ENCODE results near the gene HNRNPLL.

HNRNPLL gene

DNA sequence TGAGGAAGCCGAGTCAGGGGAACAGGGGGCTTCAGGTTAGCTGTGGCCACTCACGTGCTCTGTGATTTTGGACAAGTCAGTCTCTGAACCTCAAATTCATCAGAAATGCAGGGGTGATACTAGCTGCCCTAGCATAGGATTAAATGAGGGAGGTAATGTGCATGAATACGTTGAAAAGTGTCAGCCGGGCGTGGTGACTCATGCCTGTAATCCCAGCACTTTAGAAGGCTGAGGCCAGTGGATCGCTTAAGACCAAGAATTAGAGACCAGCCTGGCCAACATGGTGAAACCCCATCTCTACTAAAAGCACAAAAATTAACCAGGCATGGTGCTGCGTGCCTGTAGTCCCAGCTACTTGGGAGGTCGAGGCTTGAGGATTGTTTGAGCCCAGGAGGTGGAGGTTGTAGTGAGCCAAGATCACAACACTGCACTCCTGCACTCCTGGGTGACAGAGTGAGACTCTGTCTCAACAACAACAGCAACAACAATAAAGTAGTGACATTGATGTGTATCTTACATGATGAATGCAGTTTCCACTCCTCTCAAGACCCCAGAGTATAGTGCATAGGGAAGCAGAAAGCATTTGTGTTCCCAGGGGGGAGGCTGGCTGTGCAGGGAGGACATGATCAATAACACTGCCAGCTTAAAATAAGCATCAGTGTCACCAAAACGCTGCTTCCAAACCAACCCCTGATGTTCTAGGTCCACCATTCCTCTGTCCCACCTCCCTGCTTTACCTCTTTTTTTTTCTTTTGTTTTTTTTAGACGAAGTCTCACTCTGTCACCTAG lies 68.8 kb downstream of the HNRNPLL start:
- no peak for DNase-seq (ENCODE audit: extremely low read depth in 1 of 2, low read depth in 1 of 2)

DNA sequence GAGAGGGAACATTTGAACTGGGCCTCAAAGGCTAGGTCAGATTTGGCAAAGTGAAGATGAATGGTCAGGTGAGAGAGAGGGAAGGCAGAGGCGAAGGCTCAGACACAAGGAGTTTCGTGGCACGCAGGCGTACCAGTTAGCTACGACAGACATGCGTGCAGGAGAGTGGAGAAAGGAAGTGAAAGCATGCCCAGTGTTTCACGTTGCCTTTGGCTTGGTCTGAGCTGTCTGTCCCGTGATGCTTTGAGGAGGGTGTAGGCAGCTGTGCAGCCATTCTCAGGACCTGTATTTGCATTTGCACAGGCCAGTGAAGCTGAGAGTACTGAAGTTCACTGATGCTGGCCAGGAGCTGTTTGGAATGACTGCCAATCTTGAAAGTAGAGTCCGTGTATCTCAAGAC lies 69.5 kb downstream of the HNRNPLL start:
- DNase-seq (ENCODE audit: extremely low read depth in 1 of 2, low read depth in 1 of 2): no peak

DNA sequence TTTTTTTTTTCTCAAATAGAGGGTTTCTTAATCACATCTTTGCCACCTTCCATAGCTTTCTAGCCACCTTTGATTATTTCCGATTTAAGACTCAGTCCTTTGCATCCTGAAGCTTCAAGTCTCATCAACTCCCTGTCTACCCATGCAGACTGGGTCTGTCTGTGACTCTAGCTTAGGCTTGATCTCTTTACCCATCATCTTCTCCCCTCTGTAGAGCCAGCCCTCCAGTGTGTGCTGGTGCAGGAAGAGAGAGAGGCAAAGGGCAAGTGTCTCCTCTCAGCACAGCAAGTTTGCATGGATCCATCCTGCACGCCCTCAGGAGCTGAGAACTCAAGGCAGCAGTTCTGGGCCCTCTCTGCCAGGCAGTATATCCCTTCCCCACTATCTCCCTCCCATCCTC lies 70.4 kb downstream of the HNRNPLL start:
- DNase-seq (ENCODE audit: extremely low read depth in 1 of 2, low read depth in 1 of 2): no peak

DNA sequence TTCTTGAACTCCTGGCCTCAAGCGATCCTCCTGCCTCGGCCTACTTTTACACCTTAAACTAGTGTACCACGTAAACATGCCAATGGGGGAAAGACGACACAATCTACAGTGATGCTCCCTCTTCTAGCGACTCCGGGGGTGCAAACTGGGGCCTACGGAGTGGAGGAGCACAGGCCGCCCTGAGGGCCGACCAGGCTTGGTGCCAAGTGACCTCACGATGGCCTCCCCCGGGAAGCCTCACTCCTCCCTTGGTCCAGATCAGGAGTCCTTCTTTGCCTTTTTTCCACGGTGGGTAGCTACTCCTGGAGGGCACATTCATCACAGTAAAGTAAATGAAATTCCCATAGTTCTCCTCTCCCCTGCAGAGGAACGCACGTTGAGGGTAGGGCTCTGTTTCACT lies 73.5 kb downstream of the HNRNPLL start:
- DNase-seq (ENCODE audit: extremely low read depth in 1 of 2, low read depth in 1 of 2): no peak

DNA sequence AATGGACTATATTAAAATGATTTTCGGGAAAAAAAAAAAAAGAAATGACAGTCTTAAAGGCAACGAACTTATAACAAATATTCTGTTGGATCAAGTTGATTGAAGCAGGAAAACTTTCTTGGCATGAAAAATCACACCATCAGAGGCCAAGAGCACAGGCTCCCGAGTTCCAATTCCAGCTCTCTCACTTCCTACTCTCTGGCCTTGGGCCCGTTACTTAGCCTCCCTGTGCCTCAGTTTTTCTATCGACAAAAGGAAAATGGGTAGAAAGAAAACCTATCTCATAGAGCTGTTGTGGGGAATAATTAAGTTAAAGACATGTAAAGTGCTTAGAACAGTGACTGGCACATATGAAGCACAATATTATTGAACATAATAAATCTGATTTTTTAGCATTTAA lies 74.2 kb downstream of the HNRNPLL start:
- no peak for DNase-seq (ENCODE audit: extremely low read depth in 1 of 2, low read depth in 1 of 2)

DNA sequence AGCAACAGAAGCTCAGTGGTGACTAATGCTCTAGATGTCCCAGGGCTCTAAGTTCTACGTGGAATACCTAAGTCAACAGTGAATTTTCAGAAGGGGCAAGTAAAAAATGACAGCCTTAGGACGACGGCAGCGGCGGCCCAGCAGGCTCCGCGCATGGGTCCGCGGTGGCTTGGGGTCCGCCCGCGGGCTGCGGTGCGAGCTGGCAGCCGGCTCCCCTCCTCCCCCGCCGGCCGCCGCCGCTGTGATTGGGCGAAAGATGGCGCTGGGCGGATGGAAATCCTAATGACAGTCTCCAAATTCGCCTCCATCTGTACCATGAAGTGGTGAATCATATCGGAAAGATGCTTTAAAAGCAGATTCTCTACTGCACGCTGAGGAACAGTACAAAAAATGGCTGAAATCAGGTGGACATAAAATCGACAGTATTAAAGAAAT lies 74.7 kb downstream of the HNRNPLL start:
- peak; percentile 40 to 51 for DNase-seq (ENCODE audit: extremely low read depth in 1 of 2, low read depth in 1 of 2)

DNA sequence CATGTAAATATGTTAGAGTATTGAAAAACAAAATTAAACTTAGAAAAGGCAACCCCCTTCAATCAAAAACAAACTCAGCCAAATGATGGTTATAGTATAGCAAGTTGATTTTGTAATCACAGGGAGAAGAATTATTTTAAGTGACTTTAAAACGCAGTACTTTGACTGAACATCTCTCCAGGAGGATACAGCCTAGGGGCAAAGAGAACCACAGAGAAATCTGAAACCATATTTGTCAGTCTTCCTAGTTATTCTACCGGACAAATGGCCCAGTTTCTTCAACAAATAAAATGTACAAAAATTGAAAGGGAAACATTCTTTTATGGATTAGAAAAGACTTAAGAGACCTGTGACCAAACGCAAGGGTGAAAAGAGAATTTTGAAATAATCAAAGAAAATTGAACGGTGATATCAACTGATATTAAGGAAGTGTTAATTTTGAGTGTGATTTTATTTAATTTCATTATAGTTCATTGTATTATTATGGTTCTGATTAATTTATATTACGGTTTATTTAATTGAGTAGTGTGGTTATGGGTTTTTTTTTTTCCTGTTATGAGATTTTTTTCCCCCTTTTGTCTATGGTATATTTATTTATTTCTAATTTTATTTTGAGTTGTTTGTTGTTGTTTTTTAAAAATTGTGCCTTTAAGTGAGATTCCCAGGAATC lies 75.3 kb downstream of the HNRNPLL start:
- no peak for DNase-seq (ENCODE audit: extremely low read depth in 1 of 2, low read depth in 1 of 2)

DNA sequence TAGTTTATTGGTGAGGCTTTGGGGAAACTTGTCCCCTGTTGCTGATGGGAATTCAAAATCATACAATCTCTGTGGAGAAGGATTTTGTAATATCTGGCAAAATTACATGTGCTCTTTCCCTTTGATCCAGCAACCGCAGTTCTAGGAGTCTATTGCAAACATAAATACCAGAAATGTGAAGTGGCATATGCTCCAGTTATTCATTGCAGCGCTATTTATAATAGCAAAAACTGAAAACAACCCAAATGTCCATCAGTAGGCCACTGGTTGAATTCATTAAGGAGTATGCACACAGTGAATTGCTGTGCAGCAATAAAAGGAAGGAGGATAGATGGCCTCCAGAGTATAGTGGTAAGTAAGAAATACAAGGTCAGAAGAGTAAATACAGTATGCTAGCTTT lies 76.5 kb downstream of the HNRNPLL start:
- no peak for DNase-seq (ENCODE audit: extremely low read depth in 1 of 2, low read depth in 1 of 2)

DNA sequence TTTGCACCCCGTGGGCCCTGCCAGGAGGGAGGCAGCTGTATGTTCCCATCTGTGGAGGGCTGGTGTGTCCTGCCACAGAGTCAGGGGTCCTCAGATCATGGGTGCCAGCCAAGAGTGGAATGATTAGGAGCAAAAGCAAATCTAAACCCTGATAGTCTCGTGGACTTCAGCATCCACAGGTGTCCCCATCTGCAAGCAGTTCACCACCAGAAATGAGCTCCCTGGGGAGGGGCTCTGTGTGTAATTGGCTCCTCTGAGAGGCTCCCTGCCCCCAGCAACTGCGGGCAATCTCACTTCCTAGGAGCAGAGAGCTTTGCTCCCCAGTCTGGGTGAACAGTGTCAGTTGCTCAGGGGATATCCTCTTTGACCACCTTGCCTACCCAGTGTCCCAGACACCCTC lies 78.1 kb downstream of the HNRNPLL start:
- DNase-seq (ENCODE audit: extremely low read depth in 1 of 2, low read depth in 1 of 2): no peak

DNA sequence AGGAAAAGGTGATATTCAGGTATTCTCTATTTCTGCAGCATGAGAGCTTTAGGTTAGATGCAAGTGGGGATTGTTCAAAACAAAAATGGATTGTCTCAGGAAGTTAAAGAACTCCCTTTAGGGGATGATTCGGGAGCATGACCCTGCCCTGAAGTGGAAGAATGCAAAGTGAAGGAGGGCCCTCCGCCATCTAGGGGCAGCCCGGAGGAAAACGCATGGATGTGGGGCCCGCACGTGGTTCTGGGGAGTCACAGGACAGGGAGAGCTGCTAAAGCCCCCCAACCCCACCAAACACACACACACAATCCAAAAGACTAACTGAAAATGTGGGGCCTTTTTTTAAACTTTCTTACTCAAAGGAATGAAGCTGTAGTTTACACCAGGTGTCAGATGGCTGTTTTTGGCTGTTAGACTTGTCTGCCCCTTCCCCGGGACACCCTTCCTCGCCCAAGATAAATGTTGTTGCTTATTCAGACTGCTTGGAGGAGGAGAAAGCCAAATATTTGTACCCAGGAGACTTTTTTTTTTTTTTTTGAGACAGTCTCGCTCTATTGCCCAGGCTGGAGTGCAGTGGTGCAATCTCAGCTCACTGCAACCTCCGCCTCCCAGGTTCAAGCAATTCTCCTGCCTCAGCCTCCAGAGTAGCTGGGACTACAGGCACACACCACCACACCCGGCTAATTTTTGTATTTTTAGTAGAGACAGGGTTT lies 78.8 kb downstream of the HNRNPLL start:
- DNase-seq (ENCODE audit: extremely low read depth in 1 of 2, low read depth in 1 of 2): no peak

DNA sequence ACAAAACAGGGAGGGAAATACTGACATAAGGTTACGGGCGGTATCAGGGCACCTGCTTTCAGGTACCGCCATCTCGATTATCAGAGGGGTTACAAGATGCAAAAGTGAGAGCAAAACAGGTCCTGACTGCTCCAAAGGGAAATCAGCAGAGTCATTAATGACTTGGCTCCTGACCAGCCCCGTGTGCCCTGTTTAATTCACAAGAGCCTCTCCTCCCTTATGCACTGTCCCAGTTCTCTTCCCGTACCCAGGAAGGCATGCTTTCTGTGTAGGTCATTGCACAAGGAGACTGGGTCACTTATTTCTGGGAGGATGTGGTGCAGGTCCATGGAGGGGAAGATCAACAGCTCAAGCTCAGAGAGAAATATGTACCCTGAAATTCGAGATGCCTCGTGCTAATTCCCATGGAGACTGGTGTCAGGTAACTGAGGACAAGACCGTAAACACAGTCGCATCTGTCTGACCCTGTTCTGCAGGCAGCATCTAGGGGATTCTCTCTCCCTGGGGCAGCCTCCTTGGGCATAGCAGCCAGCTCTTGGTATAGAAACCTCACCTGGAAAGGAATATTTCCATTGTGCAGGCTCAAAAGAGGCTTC lies 79.9 kb downstream of the HNRNPLL start:
- no peak for DNase-seq (ENCODE audit: extremely low read depth in 1 of 2, low read depth in 1 of 2)

DNA sequence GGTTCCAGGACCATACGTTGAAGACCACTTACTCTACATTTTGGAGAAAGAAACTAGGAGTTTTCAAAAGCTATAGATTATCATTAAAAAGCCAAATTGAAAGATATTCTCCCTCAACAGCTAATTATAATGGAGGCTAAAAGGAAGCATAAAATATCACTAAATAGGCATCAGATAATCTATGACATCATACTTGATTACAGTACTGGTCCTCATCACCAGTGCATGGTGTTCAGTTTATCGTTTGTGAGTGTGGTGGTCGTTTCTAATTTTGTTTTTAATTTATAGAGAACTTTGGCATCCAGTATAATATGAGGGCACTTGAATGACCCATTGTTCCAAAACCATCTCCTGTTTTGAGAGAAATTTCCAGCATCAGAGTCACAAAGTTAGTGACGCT lies 80.9 kb downstream of the HNRNPLL start:
- DNase-seq (ENCODE audit: extremely low read depth in 1 of 2, low read depth in 1 of 2): no peak

DNA sequence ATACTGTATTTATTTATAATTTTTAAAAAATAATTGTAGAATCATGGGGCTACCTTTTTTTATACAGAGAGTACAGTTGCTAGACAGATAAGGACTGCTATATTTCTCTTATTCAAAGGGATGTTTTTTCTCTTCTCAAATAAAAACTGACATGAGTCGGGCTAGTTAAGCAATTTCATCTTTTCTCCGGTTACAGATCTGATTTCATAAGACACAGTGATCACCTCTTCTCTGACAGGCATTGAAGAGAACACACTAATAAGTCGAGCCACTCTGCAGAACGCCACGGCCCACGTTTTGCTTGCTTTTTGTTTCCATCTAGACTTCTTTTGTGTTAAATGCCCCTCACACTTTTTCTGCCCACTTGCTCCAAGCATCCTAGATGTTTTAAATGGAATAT lies 85.4 kb downstream of the HNRNPLL start:
- DNase-seq (ENCODE audit: extremely low read depth in 1 of 2, low read depth in 1 of 2): no peak

DNA sequence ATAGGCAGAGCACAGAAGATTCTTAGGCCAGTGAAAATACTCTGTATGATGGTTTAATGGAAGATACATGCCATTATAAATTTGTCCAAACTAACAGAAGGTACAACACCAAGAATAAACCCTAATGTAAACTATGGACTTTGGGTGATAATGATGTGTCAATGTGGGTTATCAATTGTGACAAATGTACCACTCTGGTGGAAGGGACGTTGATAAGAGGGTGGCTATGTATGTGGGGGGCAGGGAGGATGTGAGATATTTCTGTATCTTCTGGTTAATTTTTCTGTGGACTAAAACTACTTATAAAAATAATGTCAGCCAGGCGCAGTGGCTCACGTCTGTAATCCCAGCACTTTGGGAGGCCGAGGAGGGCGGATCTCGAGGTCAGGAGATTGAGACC lies 86.2 kb downstream of the HNRNPLL start:
- no peak for DNase-seq (ENCODE audit: extremely low read depth in 1 of 2, low read depth in 1 of 2)

DNA sequence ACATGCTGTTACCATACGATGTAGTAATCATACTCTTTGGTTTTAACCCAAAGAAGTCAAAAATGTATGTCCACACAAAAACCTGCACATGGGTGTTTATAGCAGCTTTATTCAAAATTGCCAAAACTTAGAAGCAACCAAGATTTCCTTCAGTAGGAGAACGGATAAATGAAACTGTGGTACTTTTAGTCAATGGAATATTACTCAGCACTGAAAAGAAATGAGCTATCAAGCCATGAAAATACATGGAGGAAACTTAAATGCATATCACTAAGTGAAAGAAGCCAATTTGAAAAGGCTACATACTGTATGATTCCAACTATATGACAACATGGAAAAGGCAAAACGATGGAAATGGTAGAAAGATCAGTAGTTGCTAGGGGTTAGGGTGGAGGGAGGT lies 86.6 kb downstream of the HNRNPLL start:
- no peak for DNase-seq (ENCODE audit: extremely low read depth in 1 of 2, low read depth in 1 of 2)

DNA sequence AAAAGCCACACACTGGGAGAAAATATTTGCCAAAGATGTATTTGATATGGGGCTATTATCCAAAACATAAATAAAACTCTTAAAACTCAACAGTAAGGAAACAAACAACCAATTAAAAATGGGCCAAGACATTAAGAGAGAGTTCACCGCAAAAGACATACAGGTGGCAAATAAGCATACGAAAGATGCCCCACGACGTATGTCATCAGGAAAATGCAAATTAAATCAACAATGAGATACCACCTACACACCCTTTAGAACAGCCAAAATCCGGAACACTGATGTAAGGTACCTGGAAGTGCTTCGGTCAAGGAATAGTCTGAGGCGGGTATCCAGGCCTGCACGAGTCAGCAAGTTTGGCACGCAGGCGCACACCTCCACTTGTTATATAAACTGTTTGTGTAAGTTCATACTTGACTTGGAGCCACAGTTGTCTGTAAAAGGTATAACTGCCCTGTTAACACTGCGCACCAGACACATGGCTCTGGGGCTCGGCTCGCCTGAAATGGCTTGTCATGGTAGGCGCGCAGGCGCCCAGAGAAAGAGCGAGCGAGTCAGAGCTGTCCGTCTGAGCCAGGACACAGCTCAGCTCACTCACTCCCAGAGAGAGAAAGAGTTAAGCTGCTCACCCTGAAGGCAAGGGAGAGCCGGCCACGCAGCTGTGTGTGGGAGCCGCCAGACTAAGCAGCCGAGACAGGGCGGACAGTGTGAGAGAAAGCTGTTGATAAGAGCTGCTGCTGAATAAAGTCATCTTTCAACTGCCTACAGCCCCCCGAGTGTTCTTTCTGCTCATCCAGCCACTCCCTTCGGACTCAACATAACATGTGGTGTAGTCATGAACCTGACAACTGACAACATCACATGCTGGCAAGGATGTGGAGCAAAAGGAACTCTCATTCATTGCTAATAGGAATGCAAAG lies 87.3 kb downstream of the HNRNPLL start:
- no peak for DNase-seq (ENCODE audit: extremely low read depth in 1 of 2, low read depth in 1 of 2)

DNA sequence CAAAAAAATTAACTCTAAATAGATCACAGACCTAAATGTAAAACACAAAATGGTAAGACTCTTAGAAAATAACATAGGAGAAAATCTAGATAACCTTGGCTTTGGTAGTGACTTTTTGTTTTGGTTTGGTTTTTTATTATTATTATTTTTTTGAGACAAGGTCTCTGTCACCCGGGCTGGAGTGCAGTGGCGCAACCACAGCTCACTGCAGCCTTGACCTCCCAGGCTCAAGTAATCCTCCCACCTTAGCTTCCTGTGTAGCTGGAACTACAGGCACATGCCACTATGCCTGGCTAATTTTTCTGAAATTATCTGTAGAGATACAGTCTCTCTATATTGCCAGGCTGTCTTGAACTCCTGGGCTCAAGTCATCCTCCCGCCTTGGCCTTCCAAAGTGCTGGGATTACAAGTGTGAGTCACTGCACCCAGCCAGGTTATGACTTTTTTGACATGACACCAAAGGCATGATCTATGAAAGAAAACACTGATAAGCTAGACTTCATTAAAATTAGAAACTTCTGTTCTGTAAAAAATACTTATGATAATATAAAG lies 88.0 kb downstream of the HNRNPLL start:
- DNase-seq (ENCODE audit: extremely low read depth in 1 of 2, low read depth in 1 of 2): no peak

DNA sequence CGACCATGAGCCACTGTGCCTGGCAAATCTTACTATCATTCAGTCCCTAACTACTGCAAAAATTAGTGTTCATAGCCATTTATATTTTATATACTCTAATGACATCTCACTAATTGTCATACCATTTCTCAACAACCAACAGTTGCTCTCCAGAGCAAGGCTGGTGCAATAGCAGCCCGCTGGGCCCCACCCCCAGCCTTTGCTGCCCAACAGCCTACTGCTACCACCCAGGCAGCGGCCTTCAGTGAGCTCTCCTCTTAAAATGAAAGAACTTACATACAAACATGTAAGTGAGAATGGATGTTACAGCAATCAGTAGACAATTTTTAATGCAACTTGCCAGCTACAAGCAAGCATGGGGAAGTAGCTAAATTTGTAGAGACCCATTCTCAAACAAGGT lies 90.5 kb downstream of the HNRNPLL start:
- no peak for DNase-seq (ENCODE audit: extremely low read depth in 1 of 2, low read depth in 1 of 2)

Measured in stimulated activated CD8-positive, alpha-beta memory T cell treated with anti-CD3 and anti-CD28 coated beads, Interleukin-7, amount 100 ng/mL, for 48 hours (primary cell).